Measurements from ENCODE around the gene WNT9A. TPM values are rescaled to one million over a fixed set of nuclear protein-coding genes. Genes with fewer than 3 reads are reported as not detected.

Gene WNT9A
- total RNA-seq, 2 donors from 2014 or later = 1.2 to 1.7 TPM

DNA sequence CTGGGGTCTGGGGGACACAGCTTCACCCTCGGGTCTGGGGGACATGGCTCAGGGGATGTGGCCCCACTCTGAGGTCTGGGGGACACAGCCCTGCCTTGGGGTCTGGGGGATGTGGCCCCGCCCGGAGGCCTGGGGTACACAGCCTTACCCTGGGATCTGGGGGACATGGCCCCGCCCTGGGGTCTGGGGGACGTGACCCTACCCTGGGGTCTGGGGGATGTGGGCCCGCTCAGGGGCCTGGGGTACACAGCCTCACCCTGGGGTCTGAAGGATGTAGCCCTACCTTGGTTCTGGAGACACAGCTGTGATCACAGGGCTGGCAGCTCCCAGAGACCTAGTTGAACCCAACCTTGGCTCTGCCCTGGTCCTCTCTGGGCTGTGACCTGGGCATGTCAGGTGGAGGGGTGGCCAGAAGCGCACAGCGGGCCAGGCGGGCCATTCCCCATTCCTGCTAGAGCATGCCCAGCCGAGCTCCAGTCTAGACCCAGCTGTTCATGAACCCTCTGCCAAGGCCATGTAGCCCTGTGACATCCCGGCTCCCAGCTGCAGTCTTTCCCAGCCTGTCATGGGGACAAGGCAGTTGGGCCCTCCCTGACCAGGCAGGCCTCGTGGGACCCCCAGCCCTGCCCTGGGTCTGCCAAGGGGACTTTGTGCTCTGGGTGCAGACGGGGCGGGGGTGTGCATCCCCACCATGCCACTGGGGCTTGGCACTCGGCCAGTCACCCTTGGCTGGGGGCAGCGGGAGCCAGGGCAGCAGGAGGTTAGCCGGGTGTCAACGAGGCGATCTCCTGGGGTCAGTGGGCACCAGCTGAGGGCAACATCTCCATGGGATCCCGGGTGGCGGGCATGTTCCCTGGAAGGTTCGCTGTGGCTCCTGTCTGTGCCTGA is 43.9 kb downstream of the WNT9A start:
- Mint-ChIP-seq H3K27ac (no peak overlapping the region), H3K9me3 (no peaks in the 10 kb centered on the region), H3K27me3 (ENCODE audit: insufficient read depth) (no peaks in the 10 kb centered on the region), H3K4me3 (no peak overlapping the region), H3K4me1 (no peaks in the 10 kb centered on the region), H3K36me3 (ENCODE audit: low read depth) (no peaks in the 10 kb centered on the region)
- Histone ChIP-seq H3K27me3 (ENCODE audit: control insufficient read depth, insufficient read depth, low read length, poor library complexity, severe bottlenecking) (no peaks in the 10 kb centered on the region), H3K36me3 (ENCODE audit: control insufficient read depth, insufficient read depth, low read length) (no peaks in the 10 kb centered on the region), H3K9ac (ENCODE audit: extremely low read depth, low read length, poor library complexity, severe bottlenecking) (no peak overlapping the region), H3K4me1 (ENCODE audit: control insufficient read depth, insufficient read depth, low read length) (no peaks in the 10 kb centered on the region), H3K4me3 (ENCODE audit: low read length) (no peak overlapping the region), H3K9me3 (ENCODE audit: control insufficient read depth, low read length) (no peaks in the 10 kb centered on the region), H3K27ac (ENCODE audit: low read depth, low read length) (no peak overlapping the region)
- DNase-seq = no peak
- WGBS, 2 experiments (ENCODE audit: insufficient coverage in 1 of 2, insufficient read length in 1 of 2) = 91 to 94% methylated on average over 11 to 22 of the region's 22 CpGs
- TF ChIP-seq, protein P1, sequence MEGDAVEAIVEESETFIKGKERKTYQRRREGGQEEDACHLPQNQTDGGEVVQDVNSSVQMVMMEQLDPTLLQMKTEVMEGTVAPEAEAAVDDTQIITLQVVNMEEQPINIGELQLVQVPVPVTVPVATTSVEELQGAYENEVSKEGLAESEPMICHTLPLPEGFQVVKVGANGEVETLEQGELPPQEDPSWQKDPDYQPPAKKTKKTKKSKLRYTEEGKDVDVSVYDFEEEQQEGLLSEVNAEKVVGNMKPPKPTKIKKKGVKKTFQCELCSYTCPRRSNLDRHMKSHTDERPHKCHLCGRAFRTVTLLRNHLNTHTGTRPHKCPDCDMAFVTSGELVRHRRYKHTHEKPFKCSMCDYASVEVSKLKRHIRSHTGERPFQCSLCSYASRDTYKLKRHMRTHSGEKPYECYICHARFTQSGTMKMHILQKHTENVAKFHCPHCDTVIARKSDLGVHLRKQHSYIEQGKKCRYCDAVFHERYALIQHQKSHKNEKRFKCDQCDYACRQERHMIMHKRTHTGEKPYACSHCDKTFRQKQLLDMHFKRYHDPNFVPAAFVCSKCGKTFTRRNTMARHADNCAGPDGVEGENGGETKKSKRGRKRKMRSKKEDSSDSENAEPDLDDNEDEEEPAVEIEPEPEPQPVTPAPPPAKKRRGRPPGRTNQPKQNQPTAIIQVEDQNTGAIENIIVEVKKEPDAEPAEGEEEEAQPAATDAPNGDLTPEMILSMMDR (conservative IDR thresholded peaks at IDR 0.05) = no peak

DNA sequence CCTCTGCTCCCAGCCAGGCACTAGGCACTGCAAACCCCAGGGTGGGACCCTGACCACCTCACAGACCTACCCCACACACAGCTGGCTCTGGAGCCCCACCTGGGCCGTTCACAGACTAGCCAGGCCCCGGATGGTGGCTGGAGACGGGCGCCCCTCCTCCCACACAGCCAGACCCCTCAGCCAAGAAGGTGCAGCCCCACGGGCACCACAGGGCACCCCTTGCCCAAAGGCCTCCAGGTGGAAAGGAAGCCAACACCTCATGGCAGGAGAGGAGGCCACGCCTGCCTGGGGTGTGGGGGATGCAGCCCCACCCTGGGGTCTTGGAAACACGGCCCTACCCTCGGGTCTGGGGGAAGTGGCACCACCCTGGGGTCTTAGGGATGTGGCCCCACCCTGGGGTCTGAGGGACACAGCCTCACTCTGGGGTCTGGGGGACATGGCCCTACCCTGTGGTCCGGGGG is 44.6 kb downstream of the WNT9A start:
- Histone ChIP-seq H3K27me3 (ENCODE audit: control insufficient read depth, insufficient read depth, low read length, poor library complexity, severe bottlenecking) (no peaks in the 10 kb centered on the region), H3K9ac (ENCODE audit: extremely low read depth, low read length, poor library complexity, severe bottlenecking) (no peak overlapping the region), H3K4me1 (ENCODE audit: control insufficient read depth, insufficient read depth, low read length) (no peaks in the 10 kb centered on the region), H3K4me3 (ENCODE audit: low read length) (no peak overlapping the region), H3K27ac (ENCODE audit: low read depth, low read length) (no peak overlapping the region), H3K36me3 (ENCODE audit: control insufficient read depth, insufficient read depth, low read length) (no peaks in the 10 kb centered on the region), H3K9me3 (ENCODE audit: control insufficient read depth, low read length) (no peaks in the 10 kb centered on the region)
- H3K27me3 Mint-ChIP-seq (ENCODE audit: insufficient read depth) = no peaks in the 10 kb centered on the region
- H3K4me1 Mint-ChIP-seq = no peaks in the 10 kb centered on the region
- H3K4me3 Mint-ChIP-seq = no peak overlapping the region
- TF ChIP-seq, protein P1 (conservative IDR thresholded peaks at IDR 0.05) = no peak
- H3K27ac Mint-ChIP-seq = no peak overlapping the region
- H3K36me3 Mint-ChIP-seq (ENCODE audit: low read depth) = no peaks in the 10 kb centered on the region
- H3K9me3 Mint-ChIP-seq = no peaks in the 10 kb centered on the region
- WGBS, 2 experiments (ENCODE audit: insufficient coverage in 1 of 2, insufficient read length in 1 of 2) = 91% methylated on average over 9 of the region's 9 CpGs; no CpG with 5 or more reads in 1 of the 2 experiments
- DNase-seq = peak; percentile 47

DNA sequence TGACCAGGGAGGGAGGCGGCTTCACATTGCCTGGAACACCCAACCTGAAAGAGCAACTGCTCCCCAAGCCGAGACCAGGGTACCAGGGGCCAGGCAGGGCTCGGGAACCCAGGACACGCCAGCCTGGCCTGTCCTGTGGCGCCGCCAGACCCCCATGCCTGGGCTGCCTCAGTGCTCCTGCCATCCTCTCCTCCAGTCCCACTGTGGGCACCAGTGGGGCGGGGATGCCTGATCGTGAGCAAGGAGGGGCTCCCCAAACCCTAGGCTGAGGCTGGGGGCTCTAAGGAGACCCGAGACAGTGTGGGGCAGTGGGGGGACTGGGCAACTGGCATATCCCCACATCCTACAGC is 45.1 kb downstream of the WNT9A start:
- Histone ChIP-seq H3K9me3 (ENCODE audit: control insufficient read depth, low read length) (no peaks in the 10 kb centered on the region), H3K36me3 (ENCODE audit: control insufficient read depth, insufficient read depth, low read length) (no peaks in the 10 kb centered on the region), H3K4me3 (ENCODE audit: low read length) (no peak overlapping the region), H3K9ac (ENCODE audit: extremely low read depth, low read length, poor library complexity, severe bottlenecking) (no peak overlapping the region), H3K27ac (ENCODE audit: low read depth, low read length) (no peak overlapping the region), H3K27me3 (ENCODE audit: control insufficient read depth, insufficient read depth, low read length, poor library complexity, severe bottlenecking) (no peaks in the 10 kb centered on the region), H3K4me1 (ENCODE audit: control insufficient read depth, insufficient read depth, low read length) (no peaks in the 10 kb centered on the region)
- Mint-ChIP-seq H3K36me3 (ENCODE audit: low read depth) (no peaks in the 10 kb centered on the region), H3K4me1 (no peaks in the 10 kb centered on the region), H3K9me3 (no peaks in the 10 kb centered on the region), H3K27me3 (ENCODE audit: insufficient read depth) (no peaks in the 10 kb centered on the region), H3K4me3 (no peak overlapping the region), H3K27ac (no peak overlapping the region)
- no peak for DNase-seq
- WGBS, 2 experiments (ENCODE audit: insufficient coverage in 1 of 2, insufficient read length in 1 of 2) = 91 to 93% methylated on average over 3 to 9 of the region's 9 CpGs
- TF ChIP-seq, protein P1 (conservative IDR thresholded peaks at IDR 0.05) = no peak

Data from endodermal cell (in vitro differentiated cells).